Endothelial cell of umbilical vein (primary cell): ENCODE measurements around the gene SLC38A8.

Experiments used
- EZH2 ChIP-seq: IDR thresholded peaks from 2 replicates; pipeline ENCODE4 v1.6.1; 2012; ENCODE audit warnings: borderline replicate concordance, low read depth, mild to moderate bottlenecking, moderate library complexity, low read length, inconsistent platforms; ENCODE audit not compliant: severe bottlenecking
- FOS ChIP-seq: IDR thresholded peaks from 2 replicates; pipeline ENCODE4 v1.6.1; 2011; ENCODE audit warnings: mild to moderate bottlenecking, low read length, moderate library complexity, borderline replicate concordance; ENCODE audit not compliant: insufficient read depth
- GATA2 ChIP-seq: IDR thresholded peaks from 2 replicates; pipeline ENCODE4 v1.7.0; 2011; ENCODE audit warnings: low read depth, mild to moderate bottlenecking, moderate library complexity, mixed read lengths, low read length; ENCODE audit not compliant: insufficient read length, insufficient read depth
- JUN ChIP-seq: IDR thresholded peaks from 2 replicates; pipeline ENCODE4 v1.6.1; 2011; ENCODE audit warnings: borderline replicate concordance, low read depth; ENCODE audit not compliant: insufficient read length, insufficient read depth
- POLR2A ChIP-seq: IDR thresholded peaks from 2 replicates; pipeline ENCODE4 v1.6.1; 2012; ENCODE audit warnings: low read depth, mild to moderate bottlenecking, control low read depth, low read length
- POLR2AphosphoS5 ChIP-seq: IDR thresholded peaks from 2 replicates; pipeline ENCODE4 v1.6.1; 2012; ENCODE audit warnings: low read depth, mild to moderate bottlenecking, control low read depth, low read length, moderate library complexity; ENCODE audit not compliant: insufficient read depth
- TF ChIP-seq, protein P1 (sequence below), 2 donors: IDR thresholded peaks; 1 replicate in 1 of 2; 2 replicates in 1 of 2; pipeline ENCODE4 v1.5.1; 2011; ENCODE audit warnings: low read length in 2 of 2, mild to moderate bottlenecking in 2 of 2, moderate library complexity in 2 of 2, control low read depth in 1 of 2, inconsistent platforms in 1 of 2, low read depth in 1 of 2; ENCODE audit not compliant: insufficient read depth in 1 of 2; ENCODE audit errors: extremely low read depth in 1 of 2
- TF ChIP-seq, protein P2 (sequence below): IDR thresholded peaks from 2 replicates; pipeline ENCODE4 v1.6.1; 2011; ENCODE audit not compliant: insufficient read depth, insufficient read length

DNA sequence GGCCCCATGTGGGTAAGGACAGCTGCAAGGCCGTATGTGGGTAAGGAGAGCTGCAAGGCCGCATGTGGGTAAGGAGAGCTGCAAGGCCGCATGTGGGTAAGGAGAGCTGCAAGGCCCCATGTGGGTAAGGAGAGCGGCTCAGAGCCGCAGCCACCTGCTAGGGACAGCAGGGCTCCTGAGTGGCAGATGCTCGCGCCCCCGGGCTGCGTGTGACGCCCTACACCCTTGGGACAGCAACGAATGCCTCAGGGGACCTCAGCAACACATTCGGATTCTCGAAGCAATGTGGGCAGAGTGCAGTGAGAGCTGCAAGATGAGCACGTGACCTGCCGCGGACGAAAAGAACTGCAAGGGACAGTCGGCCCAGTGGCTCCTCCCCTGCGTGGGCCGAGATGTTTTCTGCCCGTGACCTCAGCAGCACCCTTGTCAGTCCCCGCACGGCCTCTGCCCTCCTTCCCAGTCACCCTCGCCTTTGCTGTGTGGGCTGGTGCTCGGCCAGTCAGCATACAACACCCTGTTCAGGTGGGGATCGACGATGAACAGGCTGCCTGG lies 9.6 kb upstream of the SLC38A8 start:
- TF ChIP-seq POLR2A: no peak
- TF ChIP-seq POLR2AphosphoS5: no peak
- TF ChIP-seq EZH2: no peak
- TF ChIP-seq, protein P1, sequence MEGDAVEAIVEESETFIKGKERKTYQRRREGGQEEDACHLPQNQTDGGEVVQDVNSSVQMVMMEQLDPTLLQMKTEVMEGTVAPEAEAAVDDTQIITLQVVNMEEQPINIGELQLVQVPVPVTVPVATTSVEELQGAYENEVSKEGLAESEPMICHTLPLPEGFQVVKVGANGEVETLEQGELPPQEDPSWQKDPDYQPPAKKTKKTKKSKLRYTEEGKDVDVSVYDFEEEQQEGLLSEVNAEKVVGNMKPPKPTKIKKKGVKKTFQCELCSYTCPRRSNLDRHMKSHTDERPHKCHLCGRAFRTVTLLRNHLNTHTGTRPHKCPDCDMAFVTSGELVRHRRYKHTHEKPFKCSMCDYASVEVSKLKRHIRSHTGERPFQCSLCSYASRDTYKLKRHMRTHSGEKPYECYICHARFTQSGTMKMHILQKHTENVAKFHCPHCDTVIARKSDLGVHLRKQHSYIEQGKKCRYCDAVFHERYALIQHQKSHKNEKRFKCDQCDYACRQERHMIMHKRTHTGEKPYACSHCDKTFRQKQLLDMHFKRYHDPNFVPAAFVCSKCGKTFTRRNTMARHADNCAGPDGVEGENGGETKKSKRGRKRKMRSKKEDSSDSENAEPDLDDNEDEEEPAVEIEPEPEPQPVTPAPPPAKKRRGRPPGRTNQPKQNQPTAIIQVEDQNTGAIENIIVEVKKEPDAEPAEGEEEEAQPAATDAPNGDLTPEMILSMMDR (IDR thresholded peaks at IDR 0.05; ENCODE audit: extremely low read depth in 1 of 2, insufficient read depth in 1 of 2, low read depth in 1 of 2, low read length in 2 of 2): no peak
- TF ChIP-seq, protein P2, sequence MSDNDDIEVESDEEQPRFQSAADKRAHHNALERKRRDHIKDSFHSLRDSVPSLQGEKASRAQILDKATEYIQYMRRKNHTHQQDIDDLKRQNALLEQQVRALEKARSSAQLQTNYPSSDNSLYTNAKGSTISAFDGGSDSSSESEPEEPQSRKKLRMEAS: no peak
- TF ChIP-seq GATA2: no peak
- no peak for TF ChIP-seq FOS
- no peak for TF ChIP-seq JUN
